HFFc6 (cell line): ENCODE measurements around the gene LMTK3. TPM values are rescaled to one million over a fixed set of nuclear protein-coding genes. Genes with fewer than 3 reads are reported as not detected.

Source experiments
- DNase-seq: peaks from one replicate; pipeline ENCODE4 v3.0.0-alpha.2; 2018
- H3K27ac Mint-ChIP-seq: 2 replicates; pipeline ENCODE4 v1.8.0; 2020; ENCODE audit warnings: mild to moderate bottlenecking, mixed read lengths
- H3K27me3 Mint-ChIP-seq: 2 replicates; pipeline ENCODE4 v1.8.0; 2021; ENCODE audit warnings: mild to moderate bottlenecking, moderate library complexity, mixed read lengths; ENCODE audit not compliant: insufficient read depth
- H3K36me3 Mint-ChIP-seq: 2 replicates; pipeline ENCODE4 v1.8.0; 2021; ENCODE audit warnings: low read depth, mixed read lengths
- H3K4me1 Mint-ChIP-seq: 2 replicates; pipeline ENCODE4 v1.8.0; 2020; ENCODE audit warnings: low read depth, mixed read lengths
- H3K4me3 Mint-ChIP-seq: 2 replicates; pipeline ENCODE4 v1.8.0; 2020; ENCODE audit warnings: mild to moderate bottlenecking, moderate library complexity, mixed read lengths
- H3K9me3 Mint-ChIP-seq: 2 replicates; pipeline ENCODE4 v1.8.0; 2020; ENCODE audit warnings: mild to moderate bottlenecking, mixed read lengths
- total RNA-seq, 6 experiments: library from RNA; stranded (reverse); fragmentation: NEBNext Ultra II Directional; extraction: Animal tissue kit (Norgen Biotek cat#: 25700); gene quantifications; 2 replicates in 1 of 6; 3 replicates in 5 of 6; pipeline ENCODE4 v1.2.3, GENCODE V29; 2021
- TF ChIP-seq, protein P1 (sequence below): fragments of 200-600 bp; sonication (generic); IDR thresholded peaks from 2 replicates; pipeline ENCODE4 v1.5.0; 2021; ENCODE audit warnings: antibody characterized with exemption, mild to moderate bottlenecking

The LMTK3 gene
- total RNA-seq, 6 experiments from 2014 or later: 0.21 to 0.88 (median 0.60) TPM

DNA sequence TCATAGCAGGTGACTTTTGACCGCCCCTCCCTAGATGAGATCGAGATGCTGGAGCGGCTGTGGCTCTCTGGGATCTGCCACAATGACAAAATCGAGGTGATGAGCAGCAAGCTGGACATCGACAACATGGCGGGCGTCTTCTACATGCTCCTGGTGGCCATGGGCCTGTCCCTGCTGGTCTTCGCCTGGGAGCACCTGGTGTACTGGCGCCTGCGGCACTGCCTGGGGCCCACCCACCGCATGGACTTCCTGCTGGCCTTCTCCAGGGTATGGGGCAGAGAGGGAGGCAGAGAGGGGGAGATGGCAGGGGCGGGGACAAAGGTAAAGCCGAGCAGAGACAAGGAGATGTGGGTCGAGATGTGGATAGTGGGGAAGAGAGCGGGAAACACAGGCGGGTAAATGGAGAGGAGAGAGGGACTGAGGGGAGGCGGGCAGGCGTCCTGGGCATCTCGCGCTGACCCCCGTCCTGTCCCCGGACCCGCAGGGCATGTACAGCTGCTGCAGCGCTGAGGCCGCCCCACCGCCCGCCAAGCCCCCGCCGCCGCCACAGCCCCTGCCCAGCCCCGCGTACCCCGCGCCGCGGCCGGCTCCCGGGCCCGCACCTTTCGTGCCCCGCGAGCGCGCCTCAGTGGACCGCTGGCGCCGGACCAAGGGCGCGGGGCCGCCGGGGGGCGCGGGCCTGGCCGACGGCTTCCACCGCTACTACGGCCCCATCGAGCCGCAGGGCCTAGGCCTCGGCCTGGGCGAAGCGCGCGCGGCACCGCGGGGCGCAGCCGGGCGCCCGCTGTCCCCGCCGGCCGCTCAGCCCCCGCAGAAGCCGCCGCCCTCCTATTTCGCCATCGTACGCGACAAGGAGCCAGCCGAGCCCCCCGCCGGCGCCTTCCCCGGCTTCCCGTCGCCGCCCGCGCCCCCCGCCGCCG, 69.3 kb downstream of the LMTK3 start:
- no peak overlapping the region for H3K4me3 Mint-ChIP-seq
- H3K4me1 Mint-ChIP-seq: peaks cover 10% of the 10 kb centered on the region
- H3K36me3 Mint-ChIP-seq: peaks cover 4% of the 10 kb centered on the region; the same call in 1 of the 2 replicates
- DNase-seq: no peak
- H3K27me3 Mint-ChIP-seq: no peaks in the 10 kb centered on the region; the same call in none of the 2 replicates
- TF ChIP-seq, protein P1, sequence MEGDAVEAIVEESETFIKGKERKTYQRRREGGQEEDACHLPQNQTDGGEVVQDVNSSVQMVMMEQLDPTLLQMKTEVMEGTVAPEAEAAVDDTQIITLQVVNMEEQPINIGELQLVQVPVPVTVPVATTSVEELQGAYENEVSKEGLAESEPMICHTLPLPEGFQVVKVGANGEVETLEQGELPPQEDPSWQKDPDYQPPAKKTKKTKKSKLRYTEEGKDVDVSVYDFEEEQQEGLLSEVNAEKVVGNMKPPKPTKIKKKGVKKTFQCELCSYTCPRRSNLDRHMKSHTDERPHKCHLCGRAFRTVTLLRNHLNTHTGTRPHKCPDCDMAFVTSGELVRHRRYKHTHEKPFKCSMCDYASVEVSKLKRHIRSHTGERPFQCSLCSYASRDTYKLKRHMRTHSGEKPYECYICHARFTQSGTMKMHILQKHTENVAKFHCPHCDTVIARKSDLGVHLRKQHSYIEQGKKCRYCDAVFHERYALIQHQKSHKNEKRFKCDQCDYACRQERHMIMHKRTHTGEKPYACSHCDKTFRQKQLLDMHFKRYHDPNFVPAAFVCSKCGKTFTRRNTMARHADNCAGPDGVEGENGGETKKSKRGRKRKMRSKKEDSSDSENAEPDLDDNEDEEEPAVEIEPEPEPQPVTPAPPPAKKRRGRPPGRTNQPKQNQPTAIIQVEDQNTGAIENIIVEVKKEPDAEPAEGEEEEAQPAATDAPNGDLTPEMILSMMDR: no peak
- no peak overlapping the region for H3K27ac Mint-ChIP-seq
- no peaks in the 10 kb centered on the region for H3K9me3 Mint-ChIP-seq

DNA sequence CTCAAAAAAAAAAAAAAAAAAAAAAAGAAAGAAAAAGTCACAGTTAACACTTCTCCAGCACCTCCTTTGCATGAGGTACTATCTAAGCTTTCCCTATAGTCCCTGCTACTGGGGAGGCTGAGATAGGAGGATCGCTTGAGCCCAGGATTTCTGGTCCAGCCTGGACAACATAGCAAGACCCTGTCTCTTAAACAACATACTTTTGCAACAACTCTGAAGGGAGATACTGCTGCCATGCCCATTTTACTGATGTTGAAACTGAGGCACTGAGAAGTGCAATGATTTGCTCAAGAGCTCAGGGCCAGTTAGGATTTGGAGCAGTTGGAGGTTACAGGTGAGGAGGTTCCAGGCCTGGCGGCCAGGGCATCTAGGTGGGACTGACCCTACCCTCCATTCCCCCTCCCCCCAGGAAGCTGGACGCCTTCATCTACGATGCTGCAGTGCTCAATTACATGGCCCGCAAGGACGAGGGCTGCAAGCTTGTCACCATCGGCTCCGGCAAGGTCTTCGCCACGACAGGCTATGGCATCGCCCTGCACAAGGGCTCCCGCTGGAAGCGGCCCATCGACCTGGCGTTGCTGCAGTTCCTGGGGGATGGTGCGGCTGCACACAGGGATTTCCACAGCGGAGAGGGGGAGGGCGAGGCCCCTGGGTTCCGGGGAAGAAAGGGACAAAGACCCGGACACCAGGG, 70.1 kb downstream of the LMTK3 start:
- no peak for DNase-seq
- peaks cover 10% of the 10 kb centered on the region for H3K4me1 Mint-ChIP-seq
- H3K9me3 Mint-ChIP-seq: no peaks in the 10 kb centered on the region
- TF ChIP-seq, protein P1: no peak
- H3K4me3 Mint-ChIP-seq: no peak overlapping the region
- H3K36me3 Mint-ChIP-seq: peaks cover 3% of the 10 kb centered on the region; the same call in 1 of the 2 replicates
- H3K27me3 Mint-ChIP-seq: no peaks in the 10 kb centered on the region; the same call in none of the 2 replicates
- no peak overlapping the region for H3K27ac Mint-ChIP-seq

DNA sequence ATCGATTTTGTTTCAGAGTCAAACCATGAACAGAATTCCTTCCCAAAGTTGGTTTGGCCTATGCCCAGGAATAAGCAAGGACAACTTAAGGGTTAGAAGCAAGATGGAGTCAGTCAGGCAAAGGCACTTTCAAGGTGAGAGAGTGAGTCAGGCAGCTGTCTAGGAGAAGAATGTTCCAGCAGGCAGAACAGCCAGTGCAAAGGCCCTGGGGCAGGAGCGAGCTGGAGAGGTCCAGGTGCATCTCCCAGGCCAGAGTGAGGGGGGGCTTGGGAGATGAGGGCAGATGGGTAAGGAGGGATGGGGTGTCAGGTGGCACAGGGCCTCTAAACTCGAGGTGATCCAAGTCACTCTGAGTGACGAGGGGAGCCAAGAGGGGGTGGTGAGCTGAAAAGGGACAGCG, 75.0 kb downstream of the LMTK3 start:
- Mint-ChIP-seq H3K9me3 (no peaks in the 10 kb centered on the region), H3K36me3 (no peaks in the 10 kb centered on the region; the same call in 1 of the 2 replicates), H3K4me3 (no peak overlapping the region), H3K27ac (no peak overlapping the region), H3K27me3 (no peaks in the 10 kb centered on the region; the same call in 1 of the 2 replicates), H3K4me1 (no peaks in the 10 kb centered on the region)
- TF ChIP-seq, protein P1: no peak
- DNase-seq: no peak

Other genes with a start within 250 kb of the LMTK3 start
- under 1 TPM in 5 of 6 experiments, not detected in 1; 0.17 to 0.43 (median 0.25) TPM for gene ZNF114, start 241.8 kb downstream of the LMTK3 start, total RNA-seq
- gene EMP3, start 186.3 kb downstream of the LMTK3 start, total RNA-seq: 100 to 1,000 TPM; 471 to 574 (median 525) TPM
- gene TMEM143, start 147.9 kb downstream of the LMTK3 start, total RNA-seq: 1 to 10 TPM; 5.9 to 9.7 (median 7.7) TPM
- not detected for gene SYNGR4, start 147.5 kb downstream of the LMTK3 start, total RNA-seq
- gene KDELR1, start 120.3 kb downstream of the LMTK3 start, total RNA-seq: 100 to 1,000 TPM; 354 to 455 (median 395) TPM
- 1 to 10 TPM; 2.8 to 4.4 (median 3.1) TPM for gene GRIN2D, start 118.2 kb downstream of the LMTK3 start, total RNA-seq
- gene GRWD1, start 65.9 kb downstream of the LMTK3 start, total RNA-seq: 10 to 100 TPM; 36.2 to 53.5 (median 41.7) TPM
- gene KCNJ14, start 56.3 kb downstream of the LMTK3 start, total RNA-seq: under 1 TPM; 0.33 to 0.90 (median 0.51) TPM
- 10 to 100 TPM; 46.2 to 49.5 (median 47.1) TPM for gene CYTH2, start 42.5 kb downstream of the LMTK3 start, total RNA-seq
- gene SULT2B1, start 40.3 kb upstream of the LMTK3 start, total RNA-seq: under 1 TPM in 1 of 6 experiments, not detected in 5; 0.33 TPM
- not detected for gene SPACA4, start 94.9 kb upstream of the LMTK3 start, total RNA-seq
- gene FAM83E, start 103.2 kb upstream of the LMTK3 start, total RNA-seq: under 1 TPM; 0.23 to 0.99 (median 0.54) TPM
- 1,000 to 10,000 TPM; 1,359 to 1,448 (median 1,407) TPM for gene RPL18, start 107.3 kb upstream of the LMTK3 start, total RNA-seq
- gene SPHK2, start 107.7 kb upstream of the LMTK3 start, total RNA-seq: 10 to 100 TPM; 20.1 to 34.0 (median 23.4) TPM
- gene DBP, start 125.5 kb upstream of the LMTK3 start, total RNA-seq: 1 to 10 TPM; 3.8 to 5.7 (median 4.4) TPM
- gene CA11, start 134.4 kb upstream of the LMTK3 start, total RNA-seq: 1 to 10 TPM in 4 of 6 experiments, under 1 TPM in 2; 0.53 to 2.5 (median 1.4) TPM
- gene NTN5, start 161.2 kb upstream of the LMTK3 start, total RNA-seq: under 1 TPM in 4 of 6 experiments, not detected in 2; 0.12 to 0.23 (median 0.18) TPM
- not detected for gene FUT2, start 184.1 kb upstream of the LMTK3 start, total RNA-seq
- gene MAMSTR, start 207.9 kb upstream of the LMTK3 start, total RNA-seq: 1 to 10 TPM; 2.7 to 4.5 (median 3.0) TPM
- gene RASIP1, start 228.8 kb upstream of the LMTK3 start, total RNA-seq: under 1 TPM in 1 of 6 experiments, not detected in 5; 0.07 TPM
- gene IZUMO1, start 235.1 kb upstream of the LMTK3 start, total RNA-seq: not detected
- gene FUT1, start 240.8 kb upstream of the LMTK3 start, total RNA-seq: under 1 TPM in 3 of 6 experiments, not detected in 3; 0.05 to 0.06 (median 0.05) TPM
- gene FGF21, start 243.7 kb upstream of the LMTK3 start, total RNA-seq: not detected